Amygdala (tissue), 56 donors: ENCODE data around the gene PCF11.
"Not testable (repeated sequence)": the region's sequence is repeated elsewhere in the genome, so short reads cannot be mapped to it uniquely, and the experiment has no call there.

Source experiments
- DNase-seq, 56 donors: peaks; one replicate each; lab custom pipeline; 2025; lab: John Stamatoyannopoulos, UW

PCF11 gene, protein sequence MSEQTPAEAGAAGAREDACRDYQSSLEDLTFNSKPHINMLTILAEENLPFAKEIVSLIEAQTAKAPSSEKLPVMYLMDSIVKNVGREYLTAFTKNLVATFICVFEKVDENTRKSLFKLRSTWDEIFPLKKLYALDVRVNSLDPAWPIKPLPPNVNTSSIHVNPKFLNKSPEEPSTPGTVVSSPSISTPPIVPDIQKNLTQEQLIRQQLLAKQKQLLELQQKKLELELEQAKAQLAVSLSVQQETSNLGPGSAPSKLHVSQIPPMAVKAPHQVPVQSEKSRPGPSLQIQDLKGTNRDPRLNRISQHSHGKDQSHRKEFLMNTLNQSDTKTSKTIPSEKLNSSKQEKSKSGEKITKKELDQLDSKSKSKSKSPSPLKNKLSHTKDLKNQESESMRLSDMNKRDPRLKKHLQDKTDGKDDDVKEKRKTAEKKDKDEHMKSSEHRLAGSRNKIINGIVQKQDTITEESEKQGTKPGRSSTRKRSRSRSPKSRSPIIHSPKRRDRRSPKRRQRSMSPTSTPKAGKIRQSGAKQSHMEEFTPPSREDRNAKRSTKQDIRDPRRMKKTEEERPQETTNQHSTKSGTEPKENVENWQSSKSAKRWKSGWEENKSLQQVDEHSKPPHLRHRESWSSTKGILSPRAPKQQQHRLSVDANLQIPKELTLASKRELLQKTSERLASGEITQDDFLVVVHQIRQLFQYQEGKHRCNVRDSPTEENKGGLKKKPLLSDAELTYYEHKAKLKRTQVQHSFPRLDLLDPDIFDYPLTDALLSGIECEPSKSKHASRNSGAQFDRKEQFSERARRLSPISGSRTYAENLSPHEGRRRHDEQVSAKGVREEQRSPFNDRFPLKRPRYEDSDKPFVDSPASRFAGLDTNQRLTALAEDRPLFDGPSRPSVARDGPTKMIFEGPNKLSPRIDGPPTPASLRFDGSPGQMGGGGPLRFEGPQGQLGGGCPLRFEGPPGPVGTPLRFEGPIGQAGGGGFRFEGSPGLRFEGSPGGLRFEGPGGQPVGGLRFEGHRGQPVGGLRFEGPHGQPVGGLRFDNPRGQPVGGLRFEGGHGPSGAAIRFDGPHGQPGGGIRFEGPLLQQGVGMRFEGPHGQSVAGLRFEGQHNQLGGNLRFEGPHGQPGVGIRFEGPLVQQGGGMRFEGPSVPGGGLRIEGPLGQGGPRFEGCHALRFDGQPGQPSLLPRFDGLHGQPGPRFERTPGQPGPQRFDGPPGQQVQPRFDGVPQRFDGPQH (N-terminal part only)

DNA sequence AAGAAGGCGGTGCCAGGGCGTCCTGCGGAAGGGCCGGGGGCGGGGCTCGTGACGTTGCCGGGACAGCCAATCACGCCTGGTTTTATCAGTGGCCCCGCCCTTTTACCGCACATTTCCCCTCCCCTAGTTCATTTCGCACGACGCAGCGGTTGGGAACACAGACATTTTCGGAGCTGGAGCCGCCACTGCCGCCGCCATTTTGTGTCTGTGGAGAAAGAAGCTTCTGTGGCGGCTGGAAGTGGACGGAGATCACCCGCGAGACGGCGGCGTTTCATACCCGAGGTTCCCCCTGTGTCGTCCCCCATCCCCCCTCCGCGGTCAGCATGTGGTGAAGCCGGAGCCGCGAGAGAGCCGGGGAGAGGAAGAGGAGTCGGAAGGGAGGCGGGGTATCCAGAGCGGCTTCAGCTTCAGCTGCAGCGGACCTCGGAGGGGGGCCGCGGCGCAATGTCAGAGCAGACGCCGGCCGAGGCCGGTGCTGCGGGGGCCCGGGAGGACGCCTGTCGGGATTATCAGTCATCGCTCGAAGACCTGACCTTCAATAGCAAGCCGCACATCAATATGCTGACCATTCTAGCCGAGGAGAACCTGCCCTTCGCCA is at the start of gene PCF11:
Gene PCF11, plus strand, starts transcription at position 136 of the 598 bp plus-strand sequence. Its CDS starts 309 bp downstream, at position 445.
- peak in 4 of 56 donors; percentile 69 to 100 (median 95) for DNase-seq

GRCh38 chr11:83112886-83113285 is 44.0 kb upstream of the PCF11 start:
- DNase-seq = no peak

DNA sequence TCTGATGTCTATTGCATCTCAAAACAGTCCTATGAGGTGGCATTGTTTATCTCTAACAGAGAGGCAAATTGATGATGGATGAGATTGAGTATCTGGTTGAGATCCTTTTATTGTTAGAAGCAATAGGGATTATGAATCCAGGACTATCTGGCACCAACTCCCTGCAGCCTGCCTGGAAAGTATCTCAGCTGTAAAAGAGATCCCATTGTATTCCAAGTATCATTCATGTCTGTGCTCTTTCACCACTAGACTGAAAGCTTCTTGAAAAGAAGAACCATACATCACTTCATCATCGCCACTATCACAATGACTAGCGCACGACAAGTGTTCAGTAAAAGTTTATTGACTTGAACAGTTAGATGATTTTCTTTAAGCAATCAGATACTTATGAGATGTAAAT is 41.9 kb upstream of the PCF11 start:
- DNase-seq = no peak

GRCh38 chr11:83115551-83115950 is 41.4 kb upstream of the PCF11 start:
- DNase-seq = peak in 1 of 56 donors; percentile 3

DNA sequence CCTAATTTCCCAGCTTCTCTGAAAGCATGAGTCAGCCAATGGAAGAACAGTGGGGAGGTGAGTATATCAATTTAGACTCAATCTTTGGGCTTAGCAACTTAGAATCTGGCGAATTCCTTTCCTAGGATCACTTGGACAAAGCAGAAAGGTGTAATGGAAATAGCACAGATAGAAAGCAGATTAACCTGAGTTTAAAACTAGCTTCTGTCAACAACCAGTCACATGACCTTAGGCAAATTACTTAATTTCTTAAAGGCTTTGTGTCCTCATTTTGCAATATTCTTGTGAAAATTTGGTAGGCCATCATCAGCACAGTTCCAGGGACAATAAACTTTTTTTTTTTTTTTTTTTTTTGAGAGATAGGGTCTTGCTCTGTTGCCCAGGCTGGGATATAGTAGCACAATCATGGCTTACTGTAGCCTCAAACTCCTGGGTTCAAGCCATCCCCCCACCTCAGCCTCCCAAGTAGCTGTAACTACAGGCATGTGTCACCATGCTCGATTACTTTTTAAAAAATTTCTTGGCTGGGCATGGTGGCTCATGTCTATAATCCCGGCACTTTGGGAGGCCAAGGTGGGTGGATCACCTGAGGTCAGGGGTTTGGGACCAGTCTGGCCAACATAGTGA is 40.8 kb upstream of the PCF11 start:
- no peak for DNase-seq

DNA sequence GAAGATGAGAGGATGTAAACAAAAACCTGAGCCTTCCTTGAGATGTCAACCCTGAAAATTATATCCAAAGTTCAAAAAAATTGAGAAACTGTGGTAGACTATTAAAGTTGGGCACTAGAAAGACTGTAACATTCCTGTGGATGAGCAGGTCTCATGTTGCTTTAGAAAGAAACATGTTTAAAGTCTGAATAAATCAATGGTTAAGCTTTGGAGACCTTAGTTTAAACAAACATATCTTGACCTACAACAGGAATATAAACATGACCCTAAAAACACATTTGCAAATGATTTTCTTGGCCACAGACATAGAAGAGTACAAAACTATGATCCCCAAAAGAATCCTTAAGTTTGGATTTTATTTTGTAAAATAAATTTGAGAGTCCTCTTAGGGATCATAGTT is 38.1 kb upstream of the PCF11 start:
- DNase-seq = no peak

DNA sequence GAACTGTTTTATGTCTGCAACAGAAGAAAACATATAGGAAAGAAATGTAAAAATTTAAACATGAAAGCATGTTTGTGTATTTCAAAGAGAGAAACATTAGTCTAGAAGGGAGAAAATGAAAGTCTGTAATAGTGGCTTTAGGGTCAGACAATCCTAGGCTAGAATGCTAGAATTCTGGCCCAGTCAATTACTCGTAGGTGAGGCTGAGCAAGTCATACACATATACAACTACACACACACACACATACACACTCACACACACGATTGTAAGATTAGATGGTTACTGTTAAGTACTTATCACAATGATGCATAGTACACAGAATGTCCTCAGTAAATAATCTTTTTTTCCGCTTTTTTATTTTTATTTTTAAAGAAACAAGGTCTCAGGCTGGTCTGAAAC is 37.7 kb upstream of the PCF11 start:
- no peak for DNase-seq

GRCh38 chr11:83120327-83120726 is 36.6 kb upstream of the PCF11 start:
- DNase-seq = no peak

- DNase-seq = no peak
Observed at GRCh38 chr11:83122050-83122449, 34.9 kb upstream of the PCF11 start.

DNA sequence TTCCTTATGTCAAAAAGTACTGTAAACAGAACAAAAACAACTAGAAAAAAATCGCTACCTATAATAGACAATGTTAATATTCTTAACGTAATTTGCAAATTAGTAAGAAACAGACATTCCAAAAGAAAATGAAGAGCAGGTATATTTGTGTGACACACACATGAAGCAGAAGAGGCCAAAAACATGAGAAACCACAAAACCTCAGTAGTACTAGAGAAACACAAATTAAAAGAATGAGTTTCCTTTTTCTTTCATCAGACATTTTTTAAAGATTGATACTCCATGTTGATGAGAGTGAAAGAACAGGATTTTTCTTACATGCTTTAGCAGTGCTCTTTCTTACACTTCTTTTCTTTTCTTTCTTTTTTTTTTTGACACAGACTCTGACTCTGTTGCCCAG is 34.2 kb upstream of the PCF11 start:
- DNase-seq = no peak

DNA sequence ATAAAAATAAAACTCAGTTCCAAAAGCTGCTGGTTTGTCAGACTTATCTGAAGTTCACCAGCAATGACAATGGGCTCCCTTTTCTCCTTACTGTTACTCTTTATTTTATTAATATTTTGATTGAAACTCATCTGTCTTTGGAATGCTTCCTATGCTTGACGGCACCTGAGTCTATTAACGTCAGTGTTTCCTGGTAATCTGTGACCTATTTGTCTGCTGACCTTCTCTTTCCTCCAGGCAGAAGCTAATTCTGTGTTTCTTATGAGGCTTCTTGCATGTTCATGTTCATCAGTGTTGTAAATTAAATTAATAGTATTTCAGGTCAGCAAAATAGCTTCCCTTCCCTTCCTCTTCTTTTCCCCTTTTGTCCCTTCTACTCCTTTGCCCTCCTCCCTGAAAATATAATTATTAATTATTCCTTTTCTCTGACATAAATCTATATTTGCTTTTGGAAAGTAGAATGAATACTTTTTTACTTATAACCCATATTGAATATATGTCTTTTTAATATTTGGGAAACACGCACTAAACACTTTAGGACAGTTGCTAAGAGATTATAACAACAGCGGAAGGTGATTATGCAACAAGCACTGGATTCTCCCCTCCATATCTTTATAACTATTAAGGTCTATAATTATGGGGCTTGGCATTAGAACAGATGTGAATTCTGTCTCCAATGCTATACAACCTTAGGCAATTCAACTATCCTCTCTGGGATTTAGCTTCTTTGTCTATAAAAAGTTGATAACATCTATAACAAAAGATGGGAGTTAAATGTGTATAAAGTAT is 32.1 kb upstream of the PCF11 start:
- no peak for DNase-seq

DNA sequence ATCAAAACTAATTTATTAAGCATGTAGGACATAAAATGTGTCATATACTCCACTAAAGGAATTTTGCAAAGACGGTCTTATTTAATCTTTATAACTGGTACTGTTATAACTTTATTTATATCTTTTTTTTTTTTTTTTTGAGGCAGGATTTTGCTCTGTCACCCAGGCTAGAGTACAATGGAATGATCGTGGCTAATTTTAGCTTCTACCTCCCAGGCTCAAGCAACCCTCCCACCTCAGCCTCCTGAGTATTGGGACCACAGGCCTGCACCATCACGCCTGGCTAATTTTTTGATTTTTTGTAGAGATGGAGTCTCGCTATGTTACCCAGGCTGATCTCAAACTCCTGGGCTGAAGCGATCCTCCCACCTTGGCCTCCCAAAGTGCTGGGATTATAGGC is 31.4 kb upstream of the PCF11 start:
- no peak for DNase-seq

GRCh38 chr11:83127310-83127637 is 29.7 kb upstream of the PCF11 start:
- DNase-seq = no peak

GRCh38 chr11:83132191-83132590 is 24.7 kb upstream of the PCF11 start:
- no peak for DNase-seq

GRCh38 chr11:83133266-83133665 is 23.7 kb upstream of the PCF11 start:
- DNase-seq = not testable (repeated sequence)

DNA sequence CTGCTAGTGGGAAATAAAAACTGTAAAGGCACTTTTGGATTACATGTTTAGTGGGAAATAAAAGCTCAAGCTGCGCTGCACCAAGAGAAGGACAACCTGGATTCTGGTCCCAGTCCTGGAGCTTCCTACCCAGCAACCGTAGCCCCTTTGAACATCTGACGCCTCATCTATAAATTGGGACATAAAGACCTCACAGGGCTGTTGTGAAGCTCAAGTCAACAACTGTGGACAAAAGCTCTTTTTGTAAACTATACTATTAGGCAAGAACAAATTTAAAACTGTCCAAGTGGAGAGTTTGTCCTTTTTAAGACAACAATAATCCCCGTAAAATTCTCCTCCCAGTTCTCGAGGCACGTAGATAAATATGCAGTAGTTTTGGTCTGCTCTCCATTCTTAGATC is 17.6 kb upstream of the PCF11 start:
- no peak for DNase-seq

GRCh38 chr11:83140691-83141455 is 16.1 kb upstream of the PCF11 start:
- no peak for DNase-seq

- no peak for DNase-seq
Observed at GRCh38 chr11:83147895-83148294, 9.0 kb upstream of the PCF11 start.

- no peak for DNase-seq
Observed at GRCh38 chr11:83150450-83150849, 6.5 kb upstream of the PCF11 start.
